GM03348 (cell line): ENCODE data around the gene PDE6H.

Experiments
- DNase-seq: peaks from one replicate; pipeline ENCODE4 v3.0.0; 2012; ENCODE audit warnings: low spot score

PDE6H gene

GRCh38 chr12:14972816-14973215, at the start of gene PDE6H:
PDE6H (plus strand) TSS chr12:14973042; CDS start chr12:14978013, 4,971 bp downstream.
- no peak for DNase-seq

GRCh38 chr12:14923944-14924343, 48.9 kb upstream of the PDE6H start:
- no peak for DNase-seq

GRCh38 chr12:14924541-14924940, 48.3 kb upstream of the PDE6H start:
- no peak for DNase-seq

GRCh38 chr12:14927267-14927666, 45.6 kb upstream of the PDE6H start:
- DNase-seq: no peak

- no peak for DNase-seq
These were observed 43.9 kb upstream of the PDE6H start for GRCh38 chr12:14928931-14929330.

- DNase-seq: no peak
These were observed 42.5 kb upstream of the PDE6H start for GRCh38 chr12:14930299-14930698.

GRCh38 chr12:14931359-14931758, 41.5 kb upstream of the PDE6H start:
- no peak for DNase-seq

- DNase-seq: no peak
These were observed 40.9 kb upstream of the PDE6H start for GRCh38 chr12:14931791-14932560.

GRCh38 chr12:14934511-14934910, 38.3 kb upstream of the PDE6H start:
- DNase-seq: no peak

- no peak for DNase-seq
These were observed 37.8 kb upstream of the PDE6H start for GRCh38 chr12:14935031-14935430.

- no peak for DNase-seq
These were observed 36.5 kb upstream of the PDE6H start for GRCh38 chr12:14936224-14936861.

GRCh38 chr12:14937014-14937413, 35.8 kb upstream of the PDE6H start:
- no peak for DNase-seq

- DNase-seq: no peak
These were observed 35.2 kb upstream of the PDE6H start for GRCh38 chr12:14937689-14938088.

GRCh38 chr12:14938301-14938700, 34.5 kb upstream of the PDE6H start, which contains the start of gene ERP27:
ERP27 (minus strand) TSS chr12:14938537; CDS start chr12:14938508, 29 bp downstream.
- no peak for DNase-seq

GRCh38 chr12:14941369-14941768, 31.5 kb upstream of the PDE6H start:
- DNase-seq: no peak

GRCh38 chr12:14942196-14942931, 30.5 kb upstream of the PDE6H start:
- DNase-seq: no peak

GRCh38 chr12:14946162-14946561, 26.7 kb upstream of the PDE6H start:
- no peak for DNase-seq

GRCh38 chr12:14946861-14947260, 26.0 kb upstream of the PDE6H start:
- no peak for DNase-seq

- peak; percentile 78 for DNase-seq
These were observed 24.2 kb upstream of the PDE6H start for GRCh38 chr12:14948672-14949071.

GRCh38 chr12:14949631-14950030, 23.2 kb upstream of the PDE6H start:
- no peak for DNase-seq

- DNase-seq: no peak
These were observed 22.4 kb upstream of the PDE6H start for GRCh38 chr12:14950421-14950820.

- DNase-seq: no peak
These were observed 21.7 kb upstream of the PDE6H start for GRCh38 chr12:14950982-14951746.
